Subcutaneous adipose tissue (tissue), 4 donors: ENCODE measurements around the gene RAVER1. TPM values are rescaled to one million over a fixed set of nuclear protein-coding genes. Genes with fewer than 3 reads are reported as not detected.

ENCODE experiments used
- small RNA-seq: library from RNA; depleted of rRNA; stranded (forward); fragments of <200 nt; gene quantifications from one replicate; pipeline ENCODE3, GENCODE V24; 2016
- total RNA-seq, 4 donors: library from RNA; depleted of rRNA; stranded (reverse); fragments of >200 nt; gene quantifications; one replicate each; pipeline ENCODE4 v1.1.0, GENCODE V29; 2016
- TF ChIP-seq, protein P1 (sequence below): fragments of 450-650 bp; IDR thresholded peaks from one replicate; pipeline ENCODE4 v1.5.1; 2016; ENCODE audit warnings: low read depth, mild to moderate bottlenecking, control low read depth, antibody characterized with exemption, moderate library complexity

Gene RAVER1
- total RNA-seq, 4 donors from 2014 or later, result 5.9 to 22.4 (median 8.2) TPM

DNA sequence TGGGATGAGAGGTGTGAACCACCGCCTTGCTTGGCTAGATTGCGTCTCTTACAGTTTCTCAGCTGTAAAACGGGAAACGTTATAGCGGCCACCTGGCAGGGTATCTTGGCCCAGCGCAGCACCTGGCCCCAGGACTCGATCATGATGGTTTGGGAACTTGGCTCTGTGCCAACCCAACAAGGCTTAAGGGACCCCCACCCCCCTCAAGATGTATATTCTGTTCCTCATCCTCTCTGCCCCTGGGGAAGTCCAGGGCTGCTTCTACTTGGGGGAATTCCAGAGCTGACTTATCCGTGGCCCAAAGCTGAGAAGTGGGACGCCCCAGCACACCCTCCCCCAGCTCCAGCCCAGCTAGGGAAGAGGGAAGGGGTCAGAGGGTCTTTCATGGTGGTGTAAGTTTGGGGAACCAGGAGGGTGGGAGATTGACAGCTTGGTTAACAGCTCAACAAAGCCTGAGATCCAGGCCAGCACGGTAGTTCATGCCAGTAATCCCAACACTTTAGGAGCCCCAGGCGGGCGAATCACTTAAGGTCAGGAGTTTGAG is 61.7 kb downstream of the RAVER1 start:
- TF ChIP-seq, protein P1, sequence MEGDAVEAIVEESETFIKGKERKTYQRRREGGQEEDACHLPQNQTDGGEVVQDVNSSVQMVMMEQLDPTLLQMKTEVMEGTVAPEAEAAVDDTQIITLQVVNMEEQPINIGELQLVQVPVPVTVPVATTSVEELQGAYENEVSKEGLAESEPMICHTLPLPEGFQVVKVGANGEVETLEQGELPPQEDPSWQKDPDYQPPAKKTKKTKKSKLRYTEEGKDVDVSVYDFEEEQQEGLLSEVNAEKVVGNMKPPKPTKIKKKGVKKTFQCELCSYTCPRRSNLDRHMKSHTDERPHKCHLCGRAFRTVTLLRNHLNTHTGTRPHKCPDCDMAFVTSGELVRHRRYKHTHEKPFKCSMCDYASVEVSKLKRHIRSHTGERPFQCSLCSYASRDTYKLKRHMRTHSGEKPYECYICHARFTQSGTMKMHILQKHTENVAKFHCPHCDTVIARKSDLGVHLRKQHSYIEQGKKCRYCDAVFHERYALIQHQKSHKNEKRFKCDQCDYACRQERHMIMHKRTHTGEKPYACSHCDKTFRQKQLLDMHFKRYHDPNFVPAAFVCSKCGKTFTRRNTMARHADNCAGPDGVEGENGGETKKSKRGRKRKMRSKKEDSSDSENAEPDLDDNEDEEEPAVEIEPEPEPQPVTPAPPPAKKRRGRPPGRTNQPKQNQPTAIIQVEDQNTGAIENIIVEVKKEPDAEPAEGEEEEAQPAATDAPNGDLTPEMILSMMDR, result no peak

DNA sequence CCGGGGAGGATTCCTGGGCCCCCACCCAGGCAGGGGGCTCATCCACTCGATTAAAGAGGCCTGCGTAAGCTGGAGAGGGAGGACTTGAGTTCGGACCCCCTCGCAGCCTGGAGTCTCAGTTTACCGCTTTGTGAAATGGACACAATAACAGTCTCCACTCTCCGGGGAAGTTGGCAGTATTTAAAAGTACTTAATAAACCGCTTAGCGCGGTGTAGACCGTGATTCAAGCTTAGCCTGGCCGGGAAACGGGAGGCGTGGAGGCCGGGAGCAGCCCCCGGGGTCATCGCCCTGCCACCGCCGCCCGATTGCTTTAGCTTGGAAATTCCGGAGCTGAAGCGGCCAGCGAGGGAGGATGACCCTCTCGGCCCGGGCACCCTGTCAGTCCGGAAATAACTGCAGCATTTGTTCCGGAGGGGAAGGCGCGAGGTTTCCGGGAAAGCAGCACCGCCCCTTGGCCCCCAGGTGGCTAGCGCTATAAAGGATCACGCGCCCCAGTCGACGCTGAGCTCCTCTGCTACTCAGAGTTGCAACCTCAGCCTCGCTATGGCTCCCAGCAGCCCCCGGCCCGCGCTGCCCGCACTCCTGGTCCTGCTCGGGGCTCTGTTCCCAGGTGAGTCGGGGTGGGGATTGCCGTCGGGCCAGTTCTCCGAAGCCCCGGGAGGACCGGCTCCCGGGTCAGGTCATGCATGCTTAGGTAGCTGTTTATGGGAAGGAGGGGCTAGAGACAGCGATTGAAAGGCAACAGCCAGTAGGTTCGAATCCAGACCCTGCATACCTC is 62.5 kb downstream of the RAVER1 start, which contains the start of gene ICAM1:
Gene ICAM1, plus strand, starts transcription at position 505 of the 779 bp plus-strand sequence. Its CDS starts 40 bp downstream, at position 545.
- TF ChIP-seq, protein P1, result no peak

DNA sequence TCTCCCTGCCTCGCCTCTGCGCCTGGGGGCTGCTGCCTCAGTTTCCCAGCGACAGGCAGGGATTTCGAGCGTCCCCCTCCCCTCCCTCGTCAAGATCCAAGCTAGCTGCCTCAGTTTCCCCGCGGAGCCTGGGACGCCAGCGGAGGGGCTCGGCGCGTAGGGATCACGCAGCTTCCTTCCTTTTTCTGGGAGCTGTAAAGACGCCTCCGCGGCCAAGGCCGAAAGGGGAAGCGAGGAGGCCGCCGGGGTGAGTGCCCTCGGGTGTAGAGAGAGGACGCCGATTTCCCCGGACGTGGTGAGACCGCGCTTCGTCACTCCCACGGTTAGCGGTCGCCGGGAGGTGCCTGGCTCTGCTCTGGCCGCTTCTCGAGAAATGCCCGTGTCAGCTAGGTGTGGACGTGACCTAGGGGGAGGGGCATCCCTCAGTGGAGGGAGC is 63.1 kb downstream of the RAVER1 start:
- TF ChIP-seq, protein P1, result no peak

DNA sequence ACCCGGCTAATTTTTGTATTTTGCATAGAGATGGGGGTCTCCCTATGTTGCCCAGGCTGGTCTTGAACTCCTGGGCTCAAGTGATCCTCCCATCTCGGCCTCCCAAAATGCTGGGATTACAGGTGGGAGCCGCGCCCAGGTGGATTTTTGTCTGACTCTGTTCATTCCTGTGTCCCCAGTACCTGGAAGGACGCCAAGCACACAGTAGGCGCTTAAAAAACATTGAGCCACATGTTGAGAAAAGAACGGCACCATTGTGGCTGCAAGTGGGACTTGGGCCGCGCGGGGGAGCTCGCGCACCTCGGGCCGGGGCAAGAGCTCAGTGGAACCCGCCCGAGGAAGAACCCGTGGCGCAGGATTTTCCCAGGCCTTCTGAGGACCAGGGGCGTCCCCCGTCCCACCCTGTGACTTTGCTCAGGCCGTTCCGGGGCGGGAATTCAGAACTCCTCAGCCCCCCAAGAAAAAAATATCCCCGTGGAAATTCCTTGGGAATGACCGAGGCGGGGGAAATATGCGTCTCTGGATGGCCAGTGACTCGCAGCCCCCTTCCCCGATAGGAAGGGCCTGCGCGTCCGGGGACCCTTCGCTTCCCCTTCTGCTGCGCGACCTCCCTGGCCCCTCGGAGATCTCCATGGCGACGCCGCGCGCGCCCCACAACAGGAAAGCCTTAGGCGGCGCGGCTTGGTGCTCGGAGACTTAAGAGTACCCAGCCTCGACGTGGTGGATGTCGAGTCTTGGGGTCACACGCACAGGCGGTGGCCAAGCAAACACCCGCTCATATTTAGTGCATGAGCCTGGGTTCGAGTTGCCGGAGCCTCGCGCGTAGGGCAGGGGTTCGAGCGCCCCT is 63.8 kb downstream of the RAVER1 start:
- TF ChIP-seq, protein P1, result no peak

DNA sequence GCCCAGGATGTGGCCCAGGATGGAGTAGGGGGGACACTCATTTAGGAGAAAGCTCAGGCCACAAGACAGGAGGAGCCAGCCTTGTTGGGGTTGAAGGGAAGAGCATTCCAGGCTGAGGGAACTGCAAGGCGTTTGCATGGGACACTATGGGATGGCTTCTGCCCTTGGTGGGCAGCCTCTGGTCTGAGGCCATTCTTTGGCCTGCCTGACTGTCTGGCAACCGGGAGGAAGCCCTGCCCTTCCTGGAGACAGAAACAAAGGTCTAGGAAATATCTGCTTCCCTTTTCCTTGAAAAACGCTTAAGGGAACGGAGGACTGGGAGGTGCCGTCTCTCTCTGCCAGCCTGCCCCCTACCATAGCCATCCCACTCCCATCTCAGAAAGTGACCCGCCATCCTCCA is 65.3 kb downstream of the RAVER1 start:
- TF ChIP-seq, protein P1, result no peak

DNA sequence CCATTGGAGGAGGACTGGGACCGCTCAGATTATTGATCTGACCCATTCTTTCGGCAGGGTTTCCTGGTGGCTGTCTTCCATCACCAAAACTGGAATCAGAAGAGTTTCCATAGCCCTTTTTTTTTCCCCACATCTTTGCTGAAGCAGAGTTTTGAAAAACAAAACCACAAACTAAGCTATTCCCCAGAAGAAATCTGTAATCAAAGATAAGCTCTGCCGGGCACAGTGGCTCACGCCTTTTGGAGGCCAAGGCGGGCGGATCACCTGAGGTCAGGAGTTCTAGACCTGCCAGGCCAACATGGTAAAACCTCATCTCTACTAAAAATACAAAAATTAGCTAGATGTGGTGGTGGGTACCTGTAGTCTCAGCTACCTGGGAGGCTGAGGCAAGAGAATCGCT is 66.6 kb downstream of the RAVER1 start:
- TF ChIP-seq, protein P1, result no peak

Small RNA genes within 50 kb of the gene (small RNA-seq; reads per million reads assigned to genes)
- gene AC011511.1, result not detected
- not detected for gene AC011511.4

Other genes with a start within 250 kb of the RAVER1 start
- 10 to 100 TPM in 3 of 4 donors, 1 to 10 TPM in 1; 8.6 to 36.7 (median 25.6) TPM for gene SHFL, start 247.2 kb downstream of the RAVER1 start, total RNA-seq
- under 1 TPM in 1 of 4 donors, not detected in 3; 0.85 TPM for gene ANGPTL6, start 230.9 kb downstream of the RAVER1 start, total RNA-seq
- 10 to 100 TPM; 14.2 to 31.8 (median 15.0) TPM for gene PPAN, start 227.2 kb downstream of the RAVER1 start, total RNA-seq
- gene P2RY11, start 221.8 kb downstream of the RAVER1 start, total RNA-seq, result 10 to 100 TPM in 1 of 4 donors, 1 to 10 TPM in 2, not detected in 1; 2.4 to 16.8 (median 5.7) TPM
- 100 to 1,000 TPM; 163 to 283 (median 235) TPM for gene EIF3G, start 213.6 kb downstream of the RAVER1 start, total RNA-seq
- 10 to 100 TPM; 25.5 to 60.7 (median 41.5) TPM for gene DNMT1, start 138.6 kb downstream of the RAVER1 start, total RNA-seq
- gene S1PR2, start 102.2 kb downstream of the RAVER1 start, total RNA-seq, result 10 to 100 TPM in 1 of 4 donors, 1 to 10 TPM in 3; 7.7 to 10.1 (median 9.1) TPM
- gene MRPL4, start 81.3 kb downstream of the RAVER1 start, total RNA-seq, result 10 to 100 TPM; 30.6 to 60.8 (median 31.0) TPM
- 10 to 100 TPM; 11.4 to 43.4 (median 31.9) TPM for gene ICAM1, start 62.4 kb downstream of the RAVER1 start, total RNA-seq
- gene ICAM4, start 46.6 kb downstream of the RAVER1 start, total RNA-seq, result 1 to 10 TPM in 2 of 4 donors, not detected in 2; 1.1 to 2.4 TPM
- under 1 TPM; 0.16 to 0.68 (median 0.52) TPM for gene ICAM5, start 43.6 kb downstream of the RAVER1 start, total RNA-seq
- gene ZGLP1, start 23.7 kb downstream of the RAVER1 start, total RNA-seq, result 1 to 10 TPM in 3 of 4 donors, under 1 TPM in 1; 0.49 to 5.8 (median 2.2) TPM
- gene FDX2, start 17.5 kb downstream of the RAVER1 start, total RNA-seq, result 10 to 100 TPM in 2 of 4 donors, 1 to 10 TPM in 2; 7.3 to 17.2 (median 9.1) TPM
- gene ICAM3, start 6.1 kb upstream of the RAVER1 start, total RNA-seq, result 10 to 100 TPM in 1 of 4 donors, 1 to 10 TPM in 3; 4.9 to 17.3 (median 9.2) TPM
- gene TYK2, start 47.0 kb upstream of the RAVER1 start, total RNA-seq, result 10 to 100 TPM; 59.2 to 94.4 (median 75.9) TPM
- 100 to 1,000 TPM in 2 of 4 donors, 10 to 100 TPM in 2; 85.3 to 181 (median 119) TPM for gene CDC37, start 70.0 kb upstream of the RAVER1 start, total RNA-seq
- gene PDE4A, start 87.0 kb upstream of the RAVER1 start, total RNA-seq, result 10 to 100 TPM; 14.3 to 26.6 (median 17.8) TPM
- 10 to 100 TPM; 36.2 to 55.9 (median 48.0) TPM for gene KEAP1, start 169.8 kb upstream of the RAVER1 start, total RNA-seq
- under 1 TPM in 2 of 4 donors, not detected in 2; 0.17 to 0.65 TPM for gene S1PR5, start 183.9 kb upstream of the RAVER1 start, total RNA-seq
- gene ATG4D, start 210.4 kb upstream of the RAVER1 start, total RNA-seq, result 10 to 100 TPM in 1 of 4 donors, 1 to 10 TPM in 3; 5.2 to 20.7 (median 6.9) TPM
- 10 to 100 TPM; 10.4 to 17.4 (median 12.4) TPM for gene KRI1, start 232.5 kb upstream of the RAVER1 start, total RNA-seq
- 10 to 100 TPM in 2 of 4 donors, 1 to 10 TPM in 2; 5.1 to 18.9 (median 8.4) TPM for gene CDKN2D, start 235.4 kb upstream of the RAVER1 start, total RNA-seq